HG02981 (cell line): ENCODE data around the gene SYT12.

ENCODE experiments used
- ATAC-seq: cut with Tn5 transposase; IDR thresholded peaks from one replicate; pipeline ENCODE4 v1.9.1; 2021; ENCODE audit warnings: mild to moderate bottlenecking, moderate library complexity; ENCODE audit not compliant: unreplicated experiment

SYT12 gene

GRCh38 chr11:67054836-67055523 is 32.0 kb downstream of the SYT12 start:
- ATAC-seq: no peak

- ATAC-seq: no peak
Measured at GRCh38 chr11:67055812-67056211, 32.9 kb downstream of the SYT12 start.

- no peak for ATAC-seq
Measured at GRCh38 chr11:67056267-67057204, 33.6 kb downstream of the SYT12 start, which contains the start of gene RHOD. Gene RHOD (plus strand): TSS chr11:67056847. CDS start chr11:67056903, 56 bp downstream.

- no peak for ATAC-seq
Measured at GRCh38 chr11:67057205-67057672, 34.3 kb downstream of the SYT12 start.

GRCh38 chr11:67058506-67058905 is 35.6 kb downstream of the SYT12 start:
- ATAC-seq: no peak

GRCh38 chr11:67059671-67060070 is 36.7 kb downstream of the SYT12 start:
- no peak for ATAC-seq

- ATAC-seq: no peak
Measured at GRCh38 chr11:67060111-67060522, 37.2 kb downstream of the SYT12 start.

- no peak for ATAC-seq
Measured at GRCh38 chr11:67062526-67063373, 39.8 kb downstream of the SYT12 start.

- no peak for ATAC-seq
Measured at GRCh38 chr11:67066333-67066709, 43.4 kb downstream of the SYT12 start.

- ATAC-seq: peak; percentile 53
Measured at GRCh38 chr11:67071420-67072284, 48.7 kb downstream of the SYT12 start.

GRCh38 chr11:67072295-67072694 is 49.4 kb downstream of the SYT12 start:
- ATAC-seq: no peak

GRCh38 chr11:67073908-67074307 is 51.0 kb downstream of the SYT12 start:
- ATAC-seq: no peak

- ATAC-seq: no peak
Measured at GRCh38 chr11:67076202-67076601, 53.3 kb downstream of the SYT12 start.

GRCh38 chr11:67079065-67079705 is 56.3 kb downstream of the SYT12 start:
- ATAC-seq: no peak

- ATAC-seq: no peak
Measured at GRCh38 chr11:67082071-67082791, 59.3 kb downstream of the SYT12 start.

GRCh38 chr11:67083786-67084366 is 60.9 kb downstream of the SYT12 start:
- ATAC-seq: no peak

- ATAC-seq: no peak
Measured at GRCh38 chr11:67085617-67086016, 62.7 kb downstream of the SYT12 start.

GRCh38 chr11:67090717-67091116 is 67.8 kb downstream of the SYT12 start:
- no peak for ATAC-seq

- no peak for ATAC-seq
Measured at GRCh38 chr11:67095214-67095507, 72.2 kb downstream of the SYT12 start.
